HEK293 (cell line): ENCODE measurements around the gene FHIT.

Experiments
- ZNF530 ChIP-seq: fragments of 450-650 bp; formaldehyde crosslinking; IDR thresholded peaks from 2 replicates; pipeline ENCODE4 v1.5.1; 2016; ENCODE audit warnings: low read depth, missing biosample characterization, missing genetic modification characterization
- ZSCAN16 ChIP-seq: fragments of 450-650 bp; formaldehyde crosslinking; IDR thresholded peaks from 2 replicates; pipeline ENCODE4 v1.5.1; 2016; ENCODE audit warnings: missing biosample characterization, missing genetic modification characterization
- TF ChIP-seq, protein P1 (sequence below): fragments of 450-650 bp; formaldehyde crosslinking; IDR thresholded peaks from 2 replicates; pipeline ENCODE4 v1.5.1; 2016; ENCODE audit warnings: missing biosample characterization, missing genetic modification characterization

DNA sequence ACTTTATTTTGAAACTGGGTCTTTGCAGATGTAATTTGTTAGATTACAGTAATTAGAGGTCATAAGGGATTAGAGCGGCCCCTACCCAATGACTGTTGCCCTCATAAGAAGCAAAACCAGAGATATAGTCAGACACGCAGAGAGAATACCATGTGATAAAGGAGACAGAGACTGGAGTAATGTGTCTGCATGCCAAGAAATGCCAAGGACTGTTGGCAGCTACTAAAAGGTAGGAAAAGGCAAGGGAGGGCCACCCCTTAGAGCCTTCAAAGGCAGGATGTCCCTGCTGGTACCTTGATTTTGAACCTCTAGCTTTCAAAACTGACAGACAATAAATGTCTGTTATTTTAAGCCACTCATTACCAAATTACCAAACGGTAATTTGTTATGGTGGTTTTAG, 548.2 kb downstream of the FHIT start:
- TF ChIP-seq, protein P1, sequence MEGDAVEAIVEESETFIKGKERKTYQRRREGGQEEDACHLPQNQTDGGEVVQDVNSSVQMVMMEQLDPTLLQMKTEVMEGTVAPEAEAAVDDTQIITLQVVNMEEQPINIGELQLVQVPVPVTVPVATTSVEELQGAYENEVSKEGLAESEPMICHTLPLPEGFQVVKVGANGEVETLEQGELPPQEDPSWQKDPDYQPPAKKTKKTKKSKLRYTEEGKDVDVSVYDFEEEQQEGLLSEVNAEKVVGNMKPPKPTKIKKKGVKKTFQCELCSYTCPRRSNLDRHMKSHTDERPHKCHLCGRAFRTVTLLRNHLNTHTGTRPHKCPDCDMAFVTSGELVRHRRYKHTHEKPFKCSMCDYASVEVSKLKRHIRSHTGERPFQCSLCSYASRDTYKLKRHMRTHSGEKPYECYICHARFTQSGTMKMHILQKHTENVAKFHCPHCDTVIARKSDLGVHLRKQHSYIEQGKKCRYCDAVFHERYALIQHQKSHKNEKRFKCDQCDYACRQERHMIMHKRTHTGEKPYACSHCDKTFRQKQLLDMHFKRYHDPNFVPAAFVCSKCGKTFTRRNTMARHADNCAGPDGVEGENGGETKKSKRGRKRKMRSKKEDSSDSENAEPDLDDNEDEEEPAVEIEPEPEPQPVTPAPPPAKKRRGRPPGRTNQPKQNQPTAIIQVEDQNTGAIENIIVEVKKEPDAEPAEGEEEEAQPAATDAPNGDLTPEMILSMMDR, result no peak
- TF ChIP-seq ZNF530 (tag by site-specific recombination) (no peak), ZSCAN16 (tag by site-specific recombination) (no peak)
